ENCODE measurements around the gene FAM9A.
A peak's percentile ranks its signal among the peaks of the same experiment; 100 is the strongest.

Gene FAM9A

DNA sequence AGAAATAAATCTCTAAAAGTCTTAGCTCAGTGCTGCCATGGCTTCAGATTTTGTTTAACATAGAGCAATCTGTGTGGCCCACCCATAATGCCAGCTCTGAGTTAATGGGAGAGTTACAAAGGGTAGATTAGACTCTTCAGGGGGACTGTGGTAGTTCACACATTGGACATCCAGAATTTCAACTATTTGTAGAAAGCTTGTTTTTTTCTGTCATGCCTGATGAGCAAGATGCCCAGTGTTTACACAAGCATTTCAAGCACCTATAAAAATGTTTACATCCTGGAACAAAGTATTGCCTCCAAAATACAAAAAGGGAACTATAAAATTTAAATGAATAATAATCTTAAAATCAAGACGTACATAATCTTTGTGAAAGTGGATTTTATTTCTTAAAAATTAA, 43.0 kb upstream of the FAM9A start:
- TF ChIP-seq SPI1 (IDR thresholded peaks at IDR 0.05; ENCODE audit: low read depth, low read length) (no peak), POU2F2 (IDR thresholded peaks at IDR 0.05; ENCODE audit: low read depth, low read length) (no peak), PAX5 (IDR thresholded peaks at IDR 0.05; ENCODE audit: insufficient read depth, low read length, severe bottlenecking) (no peak), TAF1 (IDR thresholded peaks at IDR 0.05; ENCODE audit: low read depth, low read length) (no peak), POLR2AphosphoS5 (IDR thresholded peaks at IDR 0.05; ENCODE audit: low read depth, low read length) (no peak), POLR2A (IDR thresholded peaks at IDR 0.05; ENCODE audit: low read depth, low read length) (no peak)
- DNase-seq (ENCODE audit: insufficient read length, low spot score) (no peak), FAIRE-seq (no peak)

GRCh38 chrX:8841911-8842310, 40.7 kb upstream of the FAM9A start:
- TF ChIP-seq POLR2AphosphoS5 (IDR thresholded peaks at IDR 0.05; ENCODE audit: low read depth, low read length) = no peak
- DNase-seq (ENCODE audit: insufficient read length, low spot score) (no peak), FAIRE-seq (no peak)

- FAIRE-seq (no peak), DNase-seq (ENCODE audit: insufficient read length, low spot score) (no peak)
- no peak for TF ChIP-seq TAF1 (IDR thresholded peaks at IDR 0.05; ENCODE audit: low read depth, low read length)
These were observed 33.2 kb upstream of the FAM9A start for GRCh38 chrX:8834392-8834791.

- no peak for DNase-seq (ENCODE audit: insufficient read length, low spot score)
- no peak for FAIRE-seq
These were observed 31.6 kb upstream of the FAM9A start for GRCh38 chrX:8832582-8833378.

GRCh38 chrX:8823698-8824097, 22.5 kb upstream of the FAM9A start:
- TF ChIP-seq SPI1 (IDR thresholded peaks at IDR 0.05; ENCODE audit: low read depth, low read length) (no peak), POLR2A (IDR thresholded peaks at IDR 0.05; ENCODE audit: low read depth, low read length) (no peak), PAX5 (IDR thresholded peaks at IDR 0.05; ENCODE audit: insufficient read depth, low read length, severe bottlenecking) (no peak), TAF1 (IDR thresholded peaks at IDR 0.05; ENCODE audit: low read depth, low read length) (no peak), POLR2AphosphoS5 (IDR thresholded peaks at IDR 0.05; ENCODE audit: low read depth, low read length) (no peak), POU2F2 (IDR thresholded peaks at IDR 0.05; ENCODE audit: low read depth, low read length) (no peak)
- DNase-seq (ENCODE audit: insufficient read length, low spot score) (no peak), FAIRE-seq (no peak)

More at GRCh38 chrX:8832582-8833378, 31.6 kb upstream of the FAM9A start:
- no peak for TF ChIP-seq TAF1 (IDR thresholded peaks at IDR 0.05; ENCODE audit: low read depth, low read length)
- no peak for TF ChIP-seq PAX5 (IDR thresholded peaks at IDR 0.05; ENCODE audit: insufficient read depth, low read length, severe bottlenecking)
- TF ChIP-seq POU2F2 (IDR thresholded peaks at IDR 0.05; ENCODE audit: low read depth, low read length) = no peak
- TF ChIP-seq SPI1 (IDR thresholded peaks at IDR 0.05; ENCODE audit: low read depth, low read length) = no peak
- no peak for TF ChIP-seq POLR2AphosphoS5 (IDR thresholded peaks at IDR 0.05; ENCODE audit: low read depth, low read length)
- no peak for TF ChIP-seq POLR2A (IDR thresholded peaks at IDR 0.05; ENCODE audit: low read depth, low read length)

DNA sequence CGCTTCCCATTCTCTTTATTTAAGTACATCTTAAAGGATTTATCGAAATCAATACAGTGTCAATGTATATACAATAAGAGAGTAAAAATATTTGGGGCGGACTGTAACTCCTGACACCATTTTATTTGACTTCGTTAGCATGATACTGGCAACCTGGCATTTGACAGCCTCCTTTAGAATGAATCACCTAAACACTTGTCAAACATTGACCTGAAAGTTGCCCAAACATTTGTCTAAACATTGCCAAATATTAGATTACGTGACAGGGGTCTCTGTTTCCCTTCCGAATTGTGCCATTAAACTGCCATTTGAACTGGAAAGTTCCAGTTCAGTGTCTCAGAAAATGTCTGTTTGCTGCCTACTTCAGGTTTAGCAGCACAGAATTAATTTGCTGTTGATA, 20.8 kb upstream of the FAM9A start:
- no peak for FAIRE-seq
- DNase-seq (ENCODE audit: insufficient read length, low spot score) = no peak
- TF ChIP-seq POU2F2 (IDR thresholded peaks at IDR 0.05; ENCODE audit: low read depth, low read length) (no peak), POLR2A (IDR thresholded peaks at IDR 0.05; ENCODE audit: low read depth, low read length) (no peak), SPI1 (IDR thresholded peaks at IDR 0.05; ENCODE audit: low read depth, low read length) (no peak), POLR2AphosphoS5 (IDR thresholded peaks at IDR 0.05; ENCODE audit: low read depth, low read length) (no peak), TAF1 (IDR thresholded peaks at IDR 0.05; ENCODE audit: low read depth, low read length) (no peak)

DNA sequence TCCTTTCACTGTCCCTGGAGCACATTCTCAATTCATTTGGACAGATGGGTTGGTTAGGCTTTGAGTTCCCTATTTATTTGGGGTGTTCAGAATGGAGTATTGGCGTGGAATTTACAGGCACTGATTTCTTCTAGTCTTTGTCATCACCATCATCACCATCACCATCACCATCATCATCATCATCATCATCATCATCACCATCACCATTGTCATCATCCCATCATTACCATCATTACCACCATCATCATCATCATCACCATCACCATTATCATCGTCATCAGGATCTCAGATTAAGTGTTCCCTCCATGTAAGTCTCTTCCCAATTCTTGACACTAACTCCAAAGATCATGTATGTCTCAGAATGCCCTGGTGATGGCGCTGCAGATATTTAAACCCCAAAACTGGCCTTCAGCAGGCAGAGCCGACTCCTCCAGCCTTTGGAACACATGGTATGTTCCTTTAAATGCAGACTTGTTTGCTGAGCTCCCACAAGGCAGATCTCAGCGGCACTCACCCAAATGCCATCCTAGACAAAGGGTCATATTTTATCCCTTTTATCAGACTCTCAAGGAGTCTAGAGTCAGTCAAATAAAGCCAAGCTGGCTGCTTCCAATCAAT, 19.8 kb upstream of the FAM9A start:
- DNase-seq (ENCODE audit: insufficient read length, low spot score) = no peak
- no peak for TF ChIP-seq POLR2AphosphoS5 (IDR thresholded peaks at IDR 0.05; ENCODE audit: low read depth, low read length)
- TF ChIP-seq TAF1 (IDR thresholded peaks at IDR 0.05; ENCODE audit: low read depth, low read length) = no peak
- TF ChIP-seq SPI1 (IDR thresholded peaks at IDR 0.05; ENCODE audit: low read depth, low read length) = no peak
- no peak for TF ChIP-seq PAX5 (IDR thresholded peaks at IDR 0.05; ENCODE audit: insufficient read depth, low read length, severe bottlenecking)
- TF ChIP-seq POU2F2 (IDR thresholded peaks at IDR 0.05; ENCODE audit: low read depth, low read length) = no peak
- TF ChIP-seq POLR2A (IDR thresholded peaks at IDR 0.05; ENCODE audit: low read depth, low read length) = no peak
- peak; percentile 55 for FAIRE-seq

DNA sequence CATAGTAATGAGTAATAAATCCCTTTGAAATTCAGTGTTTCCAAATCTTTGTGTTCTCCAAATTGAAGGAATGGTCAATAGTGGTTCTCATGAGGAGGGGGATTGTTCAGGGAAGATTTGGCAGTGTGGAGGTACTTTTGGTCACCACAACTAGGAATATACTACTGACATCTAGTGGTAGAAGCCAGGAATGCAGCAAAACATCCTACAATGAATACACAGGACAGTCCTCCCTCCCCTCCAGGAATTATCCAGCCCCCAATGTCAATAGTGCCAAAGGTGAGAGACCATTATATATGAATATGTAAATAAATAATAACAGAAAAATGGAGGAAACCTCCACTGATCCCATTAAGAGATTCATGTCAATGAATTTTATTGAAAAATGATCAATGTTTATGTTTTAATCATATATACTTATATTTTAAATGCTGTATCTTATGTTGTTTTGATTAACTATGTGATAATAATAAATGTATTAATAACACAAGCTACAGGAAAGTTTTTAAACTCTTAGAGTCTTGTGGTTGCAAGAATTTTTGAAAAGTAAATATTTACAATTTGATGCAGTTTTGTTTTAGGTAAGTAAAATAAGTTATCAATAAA, 14.4 kb upstream of the FAM9A start:
- FAIRE-seq (peak; percentile 81), DNase-seq (ENCODE audit: insufficient read length, low spot score) (peak; percentile 4)
- no peak for TF ChIP-seq POU2F2 (IDR thresholded peaks at IDR 0.05; ENCODE audit: low read depth, low read length)

- FAIRE-seq = no peak
- no peak for DNase-seq (ENCODE audit: insufficient read length, low spot score)
- TF ChIP-seq POLR2A (IDR thresholded peaks at IDR 0.05; ENCODE audit: low read depth, low read length) (no peak), SPI1 (IDR thresholded peaks at IDR 0.05; ENCODE audit: low read depth, low read length) (no peak), POU2F2 (IDR thresholded peaks at IDR 0.05; ENCODE audit: low read depth, low read length) (no peak)
These were observed 11.9 kb upstream of the FAM9A start for GRCh38 chrX:8813036-8813435.

GRCh38 chrX:8811611-8812010, 10.4 kb upstream of the FAM9A start:
- no peak for TF ChIP-seq POLR2A (IDR thresholded peaks at IDR 0.05; ENCODE audit: low read depth, low read length)
- no peak for TF ChIP-seq SPI1 (IDR thresholded peaks at IDR 0.05; ENCODE audit: low read depth, low read length)
- no peak for TF ChIP-seq TAF1 (IDR thresholded peaks at IDR 0.05; ENCODE audit: low read depth, low read length)
- no peak for TF ChIP-seq PAX5 (IDR thresholded peaks at IDR 0.05; ENCODE audit: insufficient read depth, low read length, severe bottlenecking)
- FAIRE-seq = no peak
- DNase-seq (ENCODE audit: insufficient read length, low spot score) = no peak

Measured in GM12891 (cell line).